HG03280 (cell line): ENCODE measurements around the gene PCDHB13.
"Not testable (repeated sequence)": the region's sequence is repeated elsewhere in the genome, so short reads cannot be mapped to it uniquely, and the experiment has no call there.

Experiments
- ATAC-seq: cut with Tn5 transposase; IDR thresholded peaks from one replicate; pipeline ENCODE4 v1.9.1; 2021; ENCODE audit warnings: mild to moderate bottlenecking, moderate library complexity; ENCODE audit not compliant: unreplicated experiment

PCDHB13 gene

DNA sequence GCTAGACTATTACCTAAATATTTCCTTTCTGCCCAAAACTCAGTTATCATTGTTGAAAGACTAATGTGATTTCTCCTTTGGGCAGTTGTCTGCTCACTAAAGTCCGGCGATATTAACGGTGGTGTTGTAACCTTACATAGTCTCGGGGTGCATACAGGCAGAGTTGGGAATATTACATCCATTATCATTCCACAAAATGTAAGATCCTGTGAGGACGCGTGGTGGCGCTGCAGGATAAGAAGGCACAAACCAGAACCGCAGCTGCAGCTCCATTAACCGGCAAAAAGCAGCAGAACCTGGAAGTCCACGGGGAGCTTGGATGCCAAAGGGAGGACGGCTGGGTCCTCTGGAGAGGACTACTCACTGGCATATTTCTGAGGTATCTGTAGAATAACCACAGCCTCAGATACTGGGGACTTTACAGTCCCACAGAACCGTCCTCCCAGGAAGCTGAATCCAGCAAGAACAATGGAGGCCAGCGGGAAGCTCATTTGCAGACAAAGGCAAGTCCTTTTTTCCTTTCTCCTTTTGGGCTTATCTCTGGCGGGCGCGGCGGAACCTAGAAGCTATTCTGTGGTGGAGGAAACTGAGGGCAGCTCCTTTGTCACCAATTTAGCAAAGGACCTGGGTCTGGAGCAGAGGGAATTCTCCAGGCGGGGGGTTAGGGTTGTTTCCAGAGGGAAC is at the start of gene PCDHB13:
Gene PCDHB13 (plus strand): TSS at position 264 of the 684 bp plus-strand sequence. CDS start 205 bp downstream, at position 469.
- not testable (repeated sequence) for ATAC-seq

DNA sequence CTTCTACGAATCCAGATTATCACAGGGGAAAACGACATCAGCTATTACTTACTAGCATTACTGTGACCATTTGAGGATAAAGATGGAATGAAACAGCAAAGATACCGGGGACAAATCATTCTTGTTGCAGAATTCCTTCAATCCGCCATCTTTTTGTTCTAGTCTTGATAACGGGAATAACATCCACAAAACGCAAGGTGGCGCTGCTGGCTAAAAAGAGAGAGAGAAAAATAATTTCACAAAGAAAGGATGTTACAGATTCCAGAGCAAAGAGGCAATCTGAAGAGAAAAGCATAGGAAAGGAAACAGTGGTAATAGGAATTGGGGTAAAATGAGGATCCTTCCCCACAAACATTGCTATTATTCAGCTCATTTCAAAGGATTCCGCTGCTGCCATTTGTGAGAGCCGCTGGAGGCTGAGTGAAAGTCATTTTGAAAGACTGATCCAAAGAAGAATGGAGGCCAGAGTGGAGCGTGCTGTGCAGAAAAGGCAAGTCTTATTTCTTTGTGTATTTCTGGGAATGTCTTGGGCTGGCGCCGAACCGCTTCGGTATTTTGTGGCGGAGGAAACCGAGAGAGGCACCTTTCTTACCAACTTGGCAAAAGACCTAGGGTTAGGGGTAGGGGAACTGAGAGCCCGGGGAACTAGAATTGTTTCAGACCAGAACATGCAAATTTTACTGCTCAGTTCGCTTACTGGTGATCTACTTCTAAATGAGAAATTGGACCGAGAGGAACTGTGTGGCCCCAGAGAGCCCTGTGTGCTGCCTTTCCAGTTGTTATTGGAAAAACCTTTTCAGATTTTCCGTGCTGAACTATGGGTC is 41.1 kb upstream of the PCDHB13 start, which contains the start of gene PCDHB7:
Gene PCDHB7 (plus strand): TSS at position 264 of the 824 bp plus-strand sequence. CDS start 192 bp downstream, at position 456.
- ATAC-seq = no peak

DNA sequence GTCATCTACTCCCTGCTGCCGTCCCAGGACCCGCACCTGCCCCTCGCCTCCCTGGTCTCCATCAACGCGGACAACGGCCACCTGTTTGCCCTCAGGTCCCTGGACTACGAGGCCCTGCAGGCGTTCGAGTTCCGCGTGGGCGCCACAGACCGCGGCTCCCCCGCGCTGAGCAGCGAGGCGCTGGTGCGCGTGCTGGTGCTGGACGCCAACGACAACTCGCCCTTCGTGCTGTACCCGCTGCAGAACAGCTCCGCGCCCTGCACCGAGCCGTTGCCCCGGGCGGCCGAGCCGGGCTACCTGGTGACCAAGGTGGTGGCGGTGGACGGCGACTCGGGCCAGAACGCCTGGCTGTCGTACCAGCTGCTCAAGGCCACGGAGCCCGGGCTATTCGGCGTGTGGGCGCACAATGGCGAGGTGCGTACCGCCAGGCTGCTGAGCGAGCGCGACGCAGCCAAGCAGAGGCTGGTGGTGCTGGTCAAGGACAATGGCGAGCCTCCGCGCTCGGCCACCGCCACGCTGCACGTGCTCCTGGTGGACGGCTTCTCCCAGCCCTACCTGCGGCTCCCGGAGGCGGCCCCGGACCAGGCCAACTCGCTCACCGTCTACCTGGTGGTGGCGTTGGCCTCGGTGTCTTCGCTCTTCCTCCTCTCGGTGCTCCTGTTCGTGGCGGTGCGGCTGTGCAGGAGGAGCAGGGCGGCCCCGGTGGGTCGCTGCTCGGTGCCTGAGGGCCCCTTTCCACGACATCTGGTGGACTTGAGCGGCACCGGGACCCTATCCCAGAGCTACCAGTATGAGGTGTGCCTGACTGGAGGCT is 39.2 kb upstream of the PCDHB13 start:
- ATAC-seq = not testable (repeated sequence)

- no peak for ATAC-seq
Observed at GRCh38 chr5:141175933-141176332, 37.8 kb upstream of the PCDHB13 start.

GRCh38 chr5:141177577-141178191 is 36.0 kb upstream of the PCDHB13 start, which contains the start of gene PCDHB8:
TSS of gene PCDHB8 (plus strand) at chr5:141177790. CDS start at chr5:141178035, 245 bp downstream.
- ATAC-seq = not testable (repeated sequence)

DNA sequence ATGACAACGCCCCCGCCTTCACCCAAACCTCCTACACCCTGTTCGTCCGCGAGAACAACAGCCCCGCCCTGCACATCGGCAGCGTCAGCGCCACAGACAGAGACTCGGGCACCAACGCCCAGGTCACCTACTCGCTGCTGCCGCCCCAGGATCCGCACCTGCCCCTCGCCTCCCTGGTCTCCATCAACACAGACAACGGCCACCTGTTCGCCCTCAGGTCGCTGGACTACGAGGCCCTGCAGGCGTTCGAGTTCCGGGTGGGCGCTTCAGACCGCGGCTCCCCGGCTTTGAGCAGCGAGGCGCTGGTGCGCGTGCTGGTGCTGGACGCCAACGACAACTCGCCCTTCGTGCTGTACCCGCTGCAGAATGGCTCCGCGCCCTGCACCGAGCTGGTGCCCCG is 34.3 kb upstream of the PCDHB13 start:
- ATAC-seq = not testable (repeated sequence)

DNA sequence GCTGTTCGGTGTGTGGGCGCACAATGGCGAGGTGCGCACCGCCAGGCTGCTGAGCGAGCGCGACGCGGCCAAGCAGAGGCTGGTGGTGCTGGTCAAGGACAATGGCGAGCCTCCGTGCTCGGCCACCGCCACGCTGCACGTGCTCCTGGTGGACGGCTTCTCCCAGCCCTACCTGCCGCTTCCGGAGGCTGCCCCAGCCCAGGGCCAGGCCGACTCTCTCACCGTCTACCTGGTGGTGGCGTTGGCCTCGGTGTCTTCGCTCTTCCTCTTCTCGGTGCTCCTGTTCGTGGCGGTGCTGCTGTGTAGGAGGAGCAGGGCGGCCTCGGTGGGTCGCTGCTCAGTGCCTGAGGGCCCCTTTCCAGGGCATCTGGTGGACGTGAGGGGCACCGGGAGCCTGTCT is 33.8 kb upstream of the PCDHB13 start:
- not testable (repeated sequence) for ATAC-seq

GRCh38 chr5:141180313-141180712 is 33.4 kb upstream of the PCDHB13 start:
- no peak for ATAC-seq

- ATAC-seq = no peak
Observed at GRCh38 chr5:141182248-141182647, 31.5 kb upstream of the PCDHB13 start, which contains the start of gene PCDHB16. TSS of gene PCDHB16 (plus strand) at chr5:141182387. CDS start at chr5:141182560, 173 bp downstream.

GRCh38 chr5:141184117-141184855 is 29.4 kb upstream of the PCDHB13 start:
- ATAC-seq = not testable (repeated sequence)

DNA sequence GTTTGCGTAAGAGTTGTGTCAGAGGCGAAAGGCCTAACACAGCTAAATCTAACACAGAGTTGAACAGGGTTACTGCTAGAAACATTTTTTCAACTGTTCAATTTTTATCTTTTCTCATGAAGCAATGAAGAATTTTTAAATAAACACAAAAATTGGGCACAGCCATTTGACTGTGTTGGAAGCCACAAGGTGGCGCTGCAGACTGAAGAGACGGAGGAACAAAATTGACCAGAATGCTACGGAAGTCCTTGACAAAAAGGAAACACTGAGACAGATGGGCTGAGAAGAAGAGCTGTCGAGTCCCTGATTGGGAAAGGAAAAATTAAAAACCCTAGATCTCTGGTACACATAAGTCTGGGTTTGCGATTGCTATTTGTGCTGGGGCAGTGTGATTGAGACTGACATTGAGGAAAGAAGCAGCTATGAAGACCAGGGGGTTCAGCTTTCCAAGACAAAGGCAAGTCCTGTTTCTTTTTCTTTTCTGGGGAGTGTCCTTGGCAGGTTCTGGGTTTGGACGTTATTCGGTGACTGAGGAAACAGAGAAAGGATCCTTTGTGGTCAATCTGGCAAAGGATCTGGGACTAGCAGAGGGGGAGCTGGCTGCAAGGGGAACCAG is 26.7 kb upstream of the PCDHB13 start, which contains the start of gene PCDHB9:
Gene PCDHB9 (plus strand): TSS at position 265 of the 616 bp plus-strand sequence. CDS start 158 bp downstream, at position 423.
- no peak for ATAC-seq

- ATAC-seq = not testable (repeated sequence)
Observed at GRCh38 chr5:141188682-141189081, 25.0 kb upstream of the PCDHB13 start.

GRCh38 chr5:141189131-141189530 is 24.6 kb upstream of the PCDHB13 start:
- not testable (repeated sequence) for ATAC-seq

- ATAC-seq = no peak
Observed at GRCh38 chr5:141192110-141192725, 21.5 kb upstream of the PCDHB13 start, which contains the start of gene PCDHB10. TSS of gene PCDHB10 (plus strand) at chr5:141192353. CDS start at chr5:141192553, 200 bp downstream.

- not testable (repeated sequence) for ATAC-seq
Observed at GRCh38 chr5:141194332-141194731, 19.4 kb upstream of the PCDHB13 start.

DNA sequence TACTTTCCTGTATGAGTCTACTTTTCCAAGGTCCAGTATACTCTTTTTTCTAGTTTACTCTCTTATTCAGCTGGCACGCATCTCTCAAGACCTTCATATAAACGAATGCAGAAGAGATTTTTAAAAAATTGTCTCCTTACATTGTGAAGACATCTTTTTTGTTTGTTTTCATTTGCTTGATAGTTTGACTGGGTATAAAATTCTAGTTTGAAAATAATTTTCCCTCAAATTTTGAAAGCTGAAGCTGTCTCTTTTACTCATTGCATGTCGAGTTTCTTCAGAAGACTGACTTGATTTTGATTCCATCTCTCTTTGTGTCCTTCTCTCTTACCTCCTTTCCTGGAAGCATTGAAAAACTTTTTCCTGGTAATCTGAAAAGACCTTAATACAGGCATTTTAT is 17.4 kb upstream of the PCDHB13 start:
- ATAC-seq = no peak

- no peak for ATAC-seq
Observed at GRCh38 chr5:141199359-141200235, 14.1 kb upstream of the PCDHB13 start, which contains the start of gene PCDHB11. TSS of gene PCDHB11 (plus strand) at chr5:141199627. CDS start at chr5:141199775, 148 bp downstream.
